ENCODE results near the gene UACA.
A peak's percentile ranks its signal among the peaks of the same experiment; 100 is the strongest.

UACA gene

DNA sequence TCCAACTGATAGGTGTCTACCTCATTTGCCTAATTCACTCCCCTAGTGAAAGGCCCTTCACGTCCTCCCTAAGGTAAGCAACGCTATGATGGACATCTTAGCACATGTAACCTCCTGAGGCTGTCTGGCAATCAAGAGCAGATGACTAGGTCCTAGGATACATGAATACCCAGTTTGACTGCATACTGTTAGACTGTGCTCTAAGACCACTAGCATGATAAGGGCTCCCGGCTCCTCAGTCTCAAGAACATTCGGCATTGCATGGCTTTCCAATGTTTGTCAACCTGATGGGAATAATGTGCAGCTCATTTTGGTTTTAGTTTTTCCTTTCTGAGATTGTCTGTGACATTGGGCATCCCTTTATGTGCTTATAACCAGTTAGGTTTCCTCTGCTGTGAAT, 152.1 kb downstream of the UACA start:
- Histone ChIP-seq H3K27ac (no peak overlapping the region), H3K4me3 (no peak overlapping the region)
- TF ChIP-seq, protein P1, sequence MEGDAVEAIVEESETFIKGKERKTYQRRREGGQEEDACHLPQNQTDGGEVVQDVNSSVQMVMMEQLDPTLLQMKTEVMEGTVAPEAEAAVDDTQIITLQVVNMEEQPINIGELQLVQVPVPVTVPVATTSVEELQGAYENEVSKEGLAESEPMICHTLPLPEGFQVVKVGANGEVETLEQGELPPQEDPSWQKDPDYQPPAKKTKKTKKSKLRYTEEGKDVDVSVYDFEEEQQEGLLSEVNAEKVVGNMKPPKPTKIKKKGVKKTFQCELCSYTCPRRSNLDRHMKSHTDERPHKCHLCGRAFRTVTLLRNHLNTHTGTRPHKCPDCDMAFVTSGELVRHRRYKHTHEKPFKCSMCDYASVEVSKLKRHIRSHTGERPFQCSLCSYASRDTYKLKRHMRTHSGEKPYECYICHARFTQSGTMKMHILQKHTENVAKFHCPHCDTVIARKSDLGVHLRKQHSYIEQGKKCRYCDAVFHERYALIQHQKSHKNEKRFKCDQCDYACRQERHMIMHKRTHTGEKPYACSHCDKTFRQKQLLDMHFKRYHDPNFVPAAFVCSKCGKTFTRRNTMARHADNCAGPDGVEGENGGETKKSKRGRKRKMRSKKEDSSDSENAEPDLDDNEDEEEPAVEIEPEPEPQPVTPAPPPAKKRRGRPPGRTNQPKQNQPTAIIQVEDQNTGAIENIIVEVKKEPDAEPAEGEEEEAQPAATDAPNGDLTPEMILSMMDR (IDR thresholded peaks at IDR 0.05), result no peak
- DNase-seq (ENCODE audit: low spot score), result no peak

DNA sequence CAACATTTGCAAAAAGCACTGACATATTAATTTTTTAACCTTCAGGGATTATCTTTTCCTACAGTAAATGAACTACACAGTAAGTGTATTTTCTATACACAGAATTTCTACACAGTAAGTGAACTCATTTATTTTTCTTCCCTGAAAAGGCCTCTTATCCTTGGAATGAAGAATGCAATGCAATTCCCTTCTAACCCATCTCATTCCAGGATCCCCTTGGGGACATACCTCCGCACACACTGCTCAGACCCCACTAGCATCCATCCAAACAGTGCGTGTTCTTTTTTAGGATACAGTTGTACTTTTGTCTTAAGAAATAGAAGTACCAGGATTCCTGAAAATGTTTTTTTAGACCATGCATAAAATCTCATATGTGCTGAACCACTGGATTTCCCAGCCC, 152.8 kb downstream of the UACA start:
- TF ChIP-seq, protein P1 (IDR thresholded peaks at IDR 0.05), result no peak

DNA sequence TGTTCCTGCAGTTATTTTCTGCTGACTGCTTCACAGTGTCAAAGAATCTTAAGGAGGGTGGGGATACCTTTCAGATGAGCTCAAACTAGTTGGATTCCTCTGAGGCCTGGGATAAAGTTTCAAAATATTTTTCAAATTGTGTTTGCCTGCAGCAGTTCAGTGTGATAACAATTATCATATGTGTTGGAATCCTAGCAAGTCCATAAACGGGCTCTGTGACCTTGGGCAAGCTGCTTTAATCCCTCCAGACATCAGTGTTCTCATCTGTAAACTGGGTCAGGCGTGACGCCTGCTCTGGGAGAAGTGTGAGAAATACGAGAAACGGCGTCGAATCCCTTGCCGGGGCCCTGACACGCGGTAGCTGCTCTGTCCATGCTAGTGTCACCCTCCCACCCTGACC, 153.5 kb downstream of the UACA start:
- TF ChIP-seq, protein P1 (IDR thresholded peaks at IDR 0.05), result no peak
- H3K4me3 ChIP-seq, result no peak overlapping the region
- no peak overlapping the region for H3K27ac ChIP-seq
- no peak for DNase-seq (ENCODE audit: low spot score)

More for the DNA sequence above, 152.8 kb downstream of the UACA start:
- Histone ChIP-seq H3K27ac (no peak overlapping the region), H3K4me3 (no peak overlapping the region)
- no peak for DNase-seq (ENCODE audit: low spot score)

GRCh38 chr15:70608144-70608543, 155.2 kb downstream of the UACA start:
- TF ChIP-seq, protein P1 (IDR thresholded peaks at IDR 0.05), result no peak
- H3K4me3 ChIP-seq, result no peak overlapping the region
- DNase-seq (ENCODE audit: low spot score), result no peak
- H3K27ac ChIP-seq, result no peak overlapping the region

- no peak for DNase-seq (ENCODE audit: low spot score)
- H3K4me3 ChIP-seq, result no peak overlapping the region
- TF ChIP-seq, protein P1 (IDR thresholded peaks at IDR 0.05), result no peak
- H3K27ac ChIP-seq, result no peak overlapping the region
Observed at GRCh38 chr15:70605606-70606410, 157.6 kb downstream of the UACA start.

DNA sequence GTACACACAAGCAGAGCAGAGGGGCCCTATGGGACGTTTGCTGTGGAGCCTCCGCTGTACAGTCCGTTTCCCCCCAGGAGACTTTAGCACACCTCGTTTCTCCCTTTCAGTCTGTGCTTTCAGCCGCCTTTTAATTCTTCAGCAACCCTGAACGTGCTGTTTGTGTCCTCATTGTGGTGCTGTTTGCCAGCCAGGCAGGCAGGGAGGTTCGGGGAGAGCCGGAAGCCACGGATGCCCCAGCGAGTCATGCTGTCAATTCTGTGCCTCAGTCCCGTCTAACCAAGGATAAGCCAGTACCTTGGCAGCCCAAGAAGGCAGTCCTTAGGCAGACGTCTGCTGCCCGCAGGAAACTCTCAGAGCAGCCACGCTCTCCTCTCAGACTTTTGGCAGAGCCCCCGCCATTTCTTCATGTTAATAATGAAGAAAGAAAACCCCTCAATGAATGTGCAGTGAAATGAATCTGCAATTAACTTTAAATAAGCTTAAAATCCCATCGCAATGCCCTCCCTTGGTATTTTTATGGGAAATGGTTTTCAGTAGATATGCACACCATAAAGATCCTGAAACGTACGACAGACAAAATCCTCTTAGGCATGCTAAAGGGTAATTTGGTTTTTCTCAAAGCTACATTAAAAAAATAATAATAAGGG, 158.6 kb downstream of the UACA start:
- no peak for DNase-seq (ENCODE audit: low spot score)
- peak overlapping the region in 1 of 2 donors; percentile 34 for H3K27ac ChIP-seq
- H3K4me3 ChIP-seq, result peak overlapping the region; percentile 5
- TF ChIP-seq, protein P1 (IDR thresholded peaks at IDR 0.05), result no peak

Measured in coronary artery (tissue), 2 donors.